ENCODE measurements around the gene C1S. TPM values are rescaled to one million over a fixed set of nuclear protein-coding genes. Genes with fewer than 3 reads are reported as not detected.

C1S gene
- total and polyA plus RNA-seq, 12 donors, result 51.5 to 582 (median 231) TPM

GRCh38 chr12:7099290-7099996 is 38.9 kb downstream of the C1S start:
- 87 to 91% (median 89%) methylated on average over 9 of the region's 9 CpGs for WGBS, 4 donors
- Histone ChIP-seq H3K36me3 (replicated peaks in 1 of 2) (peaks cover 0 to 34% of the 10 kb centered on the region in 2 donors), H3K4me1 (replicated peaks in 1 of 2) (peaks cover 11 to 18% of the 10 kb centered on the region in 2 donors), H3K27ac (no peak overlapping the region), H3K9me3 (replicated peaks in 1 of 3) (no peaks in the 10 kb centered on the region), H3K27me3 (no peaks in the 10 kb centered on the region), H3K4me3 (no peak overlapping the region)
- intact Hi-C loops (cut with DNase I), result no loop called here
- no peak for DNase-seq
- TF ChIP-seq CTCF (IDR thresholded peaks at IDR 0.05), result no peak
- no peak for TF ChIP-seq POLR2A (IDR thresholded peaks at IDR 0.05)

- Histone ChIP-seq H3K9me3 (replicated peaks in 1 of 3) (no peaks in the 10 kb centered on the region), H3K4me3 (no peak overlapping the region), H3K27ac (peak overlapping the region in 1 of 5 donors; percentile 47), H3K27me3 (no peaks in the 10 kb centered on the region), H3K4me1 (replicated peaks in 1 of 2) (peaks cover 11 to 16% of the 10 kb centered on the region in 2 donors), H3K36me3 (replicated peaks in 1 of 2) (peaks cover 0 to 38% of the 10 kb centered on the region in 2 donors)
- no peak for DNase-seq
- no peak for TF ChIP-seq CTCF (IDR thresholded peaks at IDR 0.05)
- no peak for TF ChIP-seq POLR2A (IDR thresholded peaks at IDR 0.05)
- intact Hi-C loops (cut with DNase I), result no loop called here
- 73 to 90% (median 87%) methylated on average over 4 of the region's 4 CpGs for WGBS, 4 donors
Measured at GRCh38 chr12:7100239-7100638, 39.7 kb downstream of the C1S start.

GRCh38 chr12:7101047-7101693 is 40.7 kb downstream of the C1S start:
- TF ChIP-seq CTCF (IDR thresholded peaks at IDR 0.05) (no peak), POLR2A (IDR thresholded peaks at IDR 0.05) (no peak)
- H3K4me3 ChIP-seq, result no peak overlapping the region
- H3K36me3 ChIP-seq (replicated peaks in 1 of 2), result peaks cover 0 to 38% of the 10 kb centered on the region in 2 donors
- H3K27ac ChIP-seq, result peak overlapping the region in 2 of 5 donors; percentile 10 to 47
- no peaks in the 10 kb centered on the region for H3K27me3 ChIP-seq
- WGBS, 4 donors, result 78 to 88% (median 83%) methylated on average over 4 of the region's 4 CpGs
- intact Hi-C loops (cut with DNase I), result no loop called here
- no peaks in the 10 kb centered on the region for H3K9me3 ChIP-seq (replicated peaks in 1 of 3)
- peaks cover 11 to 26% of the 10 kb centered on the region in 2 donors for H3K4me1 ChIP-seq (replicated peaks in 1 of 2)
- no peak for DNase-seq

GRCh38 chr12:7101694-7102131 is 41.2 kb downstream of the C1S start:
- H3K27me3 ChIP-seq, result no peaks in the 10 kb centered on the region
- peak in 1 of 7 donors; percentile 51 for DNase-seq
- TF ChIP-seq POLR2A (IDR thresholded peaks at IDR 0.05) (no peak), CTCF (IDR thresholded peaks at IDR 0.05) (no peak)
- WGBS, 4 donors, result 53 to 82% (median 62%) methylated on average over 9 to 10 of the region's 10 CpGs
- no peak overlapping the region for H3K4me3 ChIP-seq
- intact Hi-C loops (cut with DNase I), result no loop called here
- H3K36me3 ChIP-seq (replicated peaks in 1 of 2), result peaks cover 0 to 38% of the 10 kb centered on the region in 2 donors
- H3K27ac ChIP-seq, result peak overlapping the region in 3 of 5 donors; percentile 10 to 78 (median 46)
- H3K9me3 ChIP-seq (replicated peaks in 1 of 3), result no peaks in the 10 kb centered on the region
- H3K4me1 ChIP-seq (replicated peaks in 1 of 2), result peaks cover 11 to 31% of the 10 kb centered on the region in 2 donors

All from adrenal gland (tissue), 12 donors.